ENCODE data around the gene RYR1.
"Not testable (repeated sequence)": the region's sequence is repeated elsewhere in the genome, so short reads cannot be mapped to it uniquely, and the experiment has no call there.

RYR1 gene

GRCh38 chr19:38544569-38545315, 111.3 kb downstream of the RYR1 start:
- peak; percentile 33 for DNase-seq

GRCh38 chr19:38545596-38545995, 112.1 kb downstream of the RYR1 start:
- DNase-seq = no peak

- no peak for DNase-seq
These were observed 113.9 kb downstream of the RYR1 start for GRCh38 chr19:38547421-38547820.

- no peak for DNase-seq
These were observed 115.6 kb downstream of the RYR1 start for GRCh38 chr19:38549061-38549460.

GRCh38 chr19:38549942-38550341, 116.5 kb downstream of the RYR1 start:
- DNase-seq = no peak

- DNase-seq = no peak
These were observed 116.9 kb downstream of the RYR1 start for GRCh38 chr19:38550376-38550775.

GRCh38 chr19:38551450-38551813, 117.9 kb downstream of the RYR1 start:
- no peak for DNase-seq

GRCh38 chr19:38553239-38553638, 119.7 kb downstream of the RYR1 start:
- not testable (repeated sequence) for DNase-seq

GRCh38 chr19:38554676-38555141, 121.2 kb downstream of the RYR1 start:
- DNase-seq = no peak

- DNase-seq = no peak
These were observed 121.7 kb downstream of the RYR1 start for GRCh38 chr19:38555200-38555599.

- DNase-seq = no peak
These were observed 123.2 kb downstream of the RYR1 start for GRCh38 chr19:38556521-38557174.

- DNase-seq = no peak
These were observed 123.8 kb downstream of the RYR1 start for GRCh38 chr19:38557205-38557799.

- DNase-seq = not testable (repeated sequence)
These were observed 125.4 kb downstream of the RYR1 start for GRCh38 chr19:38558933-38559332.

- no peak for DNase-seq
These were observed 126.2 kb downstream of the RYR1 start for GRCh38 chr19:38559428-38560401.

- DNase-seq = no peak
These were observed 127.6 kb downstream of the RYR1 start for GRCh38 chr19:38561053-38561606.

GRCh38 chr19:38561658-38562057, 128.2 kb downstream of the RYR1 start:
- DNase-seq = no peak

GRCh38 chr19:38562096-38562495, 128.6 kb downstream of the RYR1 start:
- DNase-seq = no peak

- no peak for DNase-seq
These were observed 130.0 kb downstream of the RYR1 start for GRCh38 chr19:38563475-38563874.

- no peak for DNase-seq
These were observed 131.6 kb downstream of the RYR1 start for GRCh38 chr19:38564981-38565690.

GRCh38 chr19:38565691-38566105, 132.2 kb downstream of the RYR1 start:
- no peak for DNase-seq

GRCh38 chr19:38569368-38569983, 136.0 kb downstream of the RYR1 start:
- DNase-seq = no peak

Measured in KG1 (cell line).